Heart left ventricle (tissue), 16 donors: ENCODE measurements around the gene CD9. TPM values are rescaled to one million over a fixed set of nuclear protein-coding genes. Genes with fewer than 3 reads are reported as not detected.

ENCODE experiments used
- ATAC-seq, 4 donors: fragments of 200-7000 bp; cut with Tn5 transposase; one replicate each; pipeline ENCODE4 v1.9.1; 2020 to 2022; ENCODE audit warnings: moderate library complexity in 4 of 4, mild to moderate bottlenecking in 3 of 4, moderate number of reproducible peaks in 1 of 4
- DNase-seq, 5 donors: peaks; one replicate each; pipeline ENCODE4 v3.0.0-alpha.2; 2020
- H3K27ac ChIP-seq, 12 donors: fragments of 200-600 bp; sonication (generic) in 4 of 12; one replicate each; pipeline versions ENCODE4 v1.5.0 to v1.8.0; 2016 to 2022; ENCODE audit warnings: mild to moderate bottlenecking in 2 of 12
- H3K27me3 ChIP-seq, 9 donors: fragments of 200-600 bp; sonication (generic) in 2 of 9; one replicate each; pipeline versions ENCODE4 v1.5.1 to v1.8.0; 2016 to 2022; ENCODE audit warnings: mild to moderate bottlenecking in 3 of 9
- H3K36me3 ChIP-seq, 9 donors: fragments of 200-600 bp; sonication (generic) in 2 of 9; one replicate each; pipeline versions ENCODE4 v1.5.0 to v1.8.0; 2018 to 2022; ENCODE audit warnings: mild to moderate bottlenecking in 2 of 9
- H3K4me1 ChIP-seq, 12 donors: fragments of 200-600 bp; sonication (generic) in 4 of 12; one replicate each; pipeline versions ENCODE4 v1.5.0 to v1.8.0; 2016 to 2022; ENCODE audit warnings: mild to moderate bottlenecking in 3 of 12
- H3K4me3 ChIP-seq, 12 donors: fragments of 200-600 bp; sonication (generic) in 4 of 12; one replicate each; pipeline versions ENCODE4 v1.5.0 to v1.8.0; 2017 to 2022; ENCODE audit warnings: mild to moderate bottlenecking in 9 of 12, moderate library complexity in 4 of 12
- H3K9me3 ChIP-seq, 12 donors: fragments of 200-600 bp; sonication (generic) in 4 of 12; one replicate each; pipeline versions ENCODE4 v1.5.0 to v1.8.0; 2016 to 2022; ENCODE audit warnings: mild to moderate bottlenecking in 1 of 12
- CTCF ChIP-seq, 12 donors: fragments of 200-600 bp; sonication (generic) in 4 of 12; IDR thresholded peaks; one replicate each; pipeline versions ENCODE4 v1.5.0 to v1.8.0; 2018 to 2022; ENCODE audit warnings: antibody characterized with exemption in 12 of 12, mild to moderate bottlenecking in 5 of 12
- POLR2A ChIP-seq, 2 donors: fragments of 450-650 bp; IDR thresholded peaks; one replicate each; pipeline ENCODE4 v1.6.1; 2017; ENCODE audit warnings: antibody characterized with exemption in 2 of 2, mild to moderate bottlenecking in 2 of 2, moderate library complexity in 2 of 2
- WGBS, 4 donors: extraction: QIAGEN DNeasy Blood & Tissue Kit in 2 of 4; methylation state at CpG; one replicate each; pipeline versions ENCODE4 v1.1.5 to v1.1.7; 2013 to 2018; 5-methylcytosine and 5-hydroxymethylcytosine counted together
- intact Hi-C, 10 donors: fragments of 100-400 bp; cut with DNase I; formaldehyde crosslinking; loops; one replicate each; pipeline versions ENCODE4 v1.11.1 to v1.14.2; 2022
- polyA plus RNA-seq, 2 donors: library from polyadenylated mRNA; stranded (reverse); fragments of 200-250 nt; gene quantifications; one replicate each; pipeline ENCODE4 v1.2.3, GENCODE V29; 2013
- total RNA-seq, 9 donors: library from RNA; depleted of rRNA in 2 of 9; stranded (reverse); fragments of >200 nt in 2 of 9; fragmentation: NEBNext Ultra II Directional in 3 of 9; extraction: Animal tissue kit (Norgen Biotek cat#: 25700) in 3 of 9; gene quantifications; one replicate each; pipeline versions ENCODE4 v1.1.0 to v1.2.4, GENCODE V29; 2016 to 2023
- donor health status: ischemic (EF 13 %, LVEDD 7.1; RV severe dilation, severe dysfunction).
- donor health status: healthy with polysubstance abuse.
- donor health status: DM: no; HTN: yes; CAD: no.
- donor health status: DM: no; HTN: no; CAD: no.
- donor health status: ischemic (EF 25% LVEDD 6.9; RV normal size, moderate dysfunction).
- donor health status: ischemic (EF 25% LVEDD 5.7; RV mildly dilated, moderate dysfunction).
- donor health status: healthy.
- donor health status: DM: yes; HTN: yes; CAD: no.
- donor health status: ischemic (EF 35%, LVEDD 5.7; RV mildly dilated, moderate dysfunction).
- donor health status: nonischemic (EF 11% LVEDD 7.7; RV severe dilation, severe dysfunction).
- donor health status: DM: yes; HTN: yes; CAD: no.
- donor health status: PGD.
- donor health status: ischemic (EF 29% LVEDD 5.4; RV normal size, mild dysfunction).
- donor health status: nonischemic (EF 23%, LVEDD 6.1; RV moderate dilation, normal function).

CD9 gene
- total and polyA plus RNA-seq, 11 donors = 29.9 to 96.1 (median 56.4) TPM

- WGBS, 4 donors = 95 to 98% (median 97%) methylated on average over 6 of the region's 6 CpGs
- intact Hi-C loops = no loop called here
- Histone ChIP-seq H3K27me3 (no peaks in the 10 kb centered on the region), H3K4me3 (no peak overlapping the region), H3K27ac (no peak overlapping the region), H3K36me3 (no peaks in the 10 kb centered on the region), H3K9me3 (peaks cover 0 to 13% (median 0%) of the 10 kb centered on the region in 12 donors), H3K4me1 (no peaks in the 10 kb centered on the region)
- no peak for ATAC-seq
- no peak for DNase-seq
- TF ChIP-seq POLR2A (IDR thresholded peaks at IDR 0.05) = no peak
Measured at GRCh38 chr12:6257007-6257406, 56.8 kb downstream of the CD9 start.

DNA sequence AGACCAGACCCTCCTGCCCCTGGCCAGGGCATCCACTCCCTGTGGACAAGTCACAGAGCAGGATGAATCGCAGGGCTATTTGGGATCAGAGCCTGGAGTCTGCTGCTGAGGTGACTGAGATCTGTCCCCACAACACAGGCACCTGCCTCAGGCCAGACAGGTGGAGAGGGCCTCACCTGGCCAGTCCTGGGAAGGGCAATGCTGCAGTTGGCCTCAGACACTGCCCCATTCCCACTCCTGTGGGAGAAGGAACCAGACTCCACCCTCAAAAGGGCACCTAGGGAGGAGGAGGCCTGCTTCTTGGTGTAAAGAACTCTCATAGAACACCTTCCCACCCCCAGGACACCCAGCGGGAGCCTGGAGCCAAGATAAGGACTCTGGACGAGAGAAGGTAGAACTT is 62.0 kb downstream of the CD9 start:
- Histone ChIP-seq H3K36me3 (no peaks in the 10 kb centered on the region), H3K27me3 (no peaks in the 10 kb centered on the region), H3K4me1 (peaks cover 0 to 4% (median 0%) of the 10 kb centered on the region in 12 donors), H3K9me3 (peaks cover 0 to 13% (median 0%) of the 10 kb centered on the region in 12 donors), H3K4me3 (no peak overlapping the region), H3K27ac (no peak overlapping the region)
- DNase-seq (no peak), ATAC-seq (no peak)
- intact Hi-C loops = no loop called here
- TF ChIP-seq POLR2A (IDR thresholded peaks at IDR 0.05) (no peak), CTCF (IDR thresholded peaks at IDR 0.05) (no peak)
- 81 to 91% (median 83%) methylated on average over 2 to 3 of the region's 3 CpGs for WGBS, 4 donors

DNA sequence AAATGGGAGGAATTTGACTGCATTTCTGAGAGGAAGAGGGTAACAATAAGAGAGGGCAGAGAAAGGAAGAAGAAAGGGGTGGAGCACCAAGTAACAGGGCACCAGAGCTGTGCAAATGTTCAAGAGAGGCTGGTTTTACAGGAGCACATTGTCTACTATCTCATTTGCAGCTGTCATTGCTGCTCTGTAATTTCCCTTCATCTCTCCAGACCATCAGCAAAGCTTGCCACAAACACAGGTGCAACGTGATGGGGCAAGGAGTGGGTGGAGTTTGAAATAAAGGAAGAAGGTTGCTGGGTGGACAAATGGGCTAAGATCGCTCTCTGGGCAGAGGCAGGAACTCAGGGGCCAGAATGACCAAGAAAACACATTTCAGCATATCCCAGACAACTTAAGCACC is 62.4 kb downstream of the CD9 start:
- ATAC-seq (no peak), DNase-seq (no peak)
- no peak overlapping the region for H3K27ac ChIP-seq
- intact Hi-C loops = no loop called here
- TF ChIP-seq POLR2A (IDR thresholded peaks at IDR 0.05) (no peak), CTCF (IDR thresholded peaks at IDR 0.05) (no peak)
- H3K4me3 ChIP-seq = no peak overlapping the region
- peaks cover 0 to 4% (median 0%) of the 10 kb centered on the region in 12 donors for H3K4me1 ChIP-seq
- H3K27me3 ChIP-seq = no peaks in the 10 kb centered on the region
- H3K36me3 ChIP-seq = no peaks in the 10 kb centered on the region
- 59 to 81% (median 70%) methylated on average over 2 of the region's 2 CpGs for WGBS, 4 donors
- H3K9me3 ChIP-seq = peaks cover 0 to 12% (median 0%) of the 10 kb centered on the region in 12 donors

DNA sequence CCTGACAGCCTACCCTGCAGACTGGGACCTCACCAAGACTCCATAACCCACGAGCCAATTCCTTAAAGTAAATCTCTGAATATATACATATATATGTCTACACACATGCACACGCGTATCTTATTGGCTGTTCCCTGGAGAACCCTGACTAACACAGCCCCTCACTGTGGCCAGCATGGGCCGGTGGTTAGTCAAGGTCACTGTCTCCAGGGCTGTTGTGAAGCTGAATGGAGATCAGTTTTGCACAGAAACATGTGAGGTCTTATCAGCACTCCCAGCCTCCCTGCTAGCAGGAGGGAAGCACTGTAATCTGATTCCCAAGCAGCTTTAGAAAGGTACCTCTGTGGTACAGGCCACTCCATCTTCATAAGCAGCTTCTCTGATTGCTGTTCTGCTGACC is 63.7 kb downstream of the CD9 start:
- intact Hi-C loops = no loop called here
- 78 to 89% (median 81%) methylated on average over 4 of the region's 4 CpGs for WGBS, 4 donors
- Histone ChIP-seq H3K9me3 (no peaks in the 10 kb centered on the region), H3K4me3 (no peak overlapping the region), H3K27me3 (no peaks in the 10 kb centered on the region), H3K36me3 (no peaks in the 10 kb centered on the region), H3K27ac (no peak overlapping the region), H3K4me1 (peaks cover 0 to 4% (median 0%) of the 10 kb centered on the region in 12 donors)
- DNase-seq (no peak), ATAC-seq (peak in 1 of 4 donors; percentile 9)
- no peak for TF ChIP-seq CTCF (IDR thresholded peaks at IDR 0.05)
- TF ChIP-seq POLR2A (IDR thresholded peaks at IDR 0.05) = no peak

DNA sequence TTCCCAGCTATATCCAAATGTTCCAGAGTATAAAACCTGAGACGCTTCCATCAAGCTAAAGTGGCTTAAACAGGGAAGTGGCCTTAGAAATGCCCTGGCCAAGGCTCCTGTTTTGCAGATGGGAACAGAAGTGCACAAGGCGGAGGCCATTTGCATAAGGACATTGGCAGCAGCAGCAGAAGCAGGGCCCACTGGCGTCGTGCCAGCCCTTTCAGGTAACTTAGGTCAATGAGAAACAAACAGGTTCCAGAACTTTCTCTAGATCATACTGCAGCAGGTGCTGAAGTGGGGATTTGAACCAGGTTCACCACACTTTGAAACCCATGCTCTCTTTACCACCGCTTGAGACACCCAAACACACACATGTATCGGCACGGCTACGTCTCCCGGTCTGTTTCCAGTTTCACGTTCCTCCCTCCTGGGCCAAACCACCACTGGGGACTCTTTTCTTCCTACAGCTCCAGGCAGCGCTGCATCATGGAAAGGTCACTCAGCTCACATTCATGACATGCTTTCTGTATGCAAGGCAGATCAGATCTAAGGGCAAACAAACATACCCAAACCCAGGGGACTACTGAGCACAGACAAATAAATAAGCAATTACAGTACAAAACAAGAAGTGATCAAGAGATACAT is 64.3 kb downstream of the CD9 start:
- no peak for DNase-seq
- ATAC-seq = no peak
- Histone ChIP-seq H3K36me3 (no peaks in the 10 kb centered on the region), H3K9me3 (no peaks in the 10 kb centered on the region), H3K27ac (no peak overlapping the region), H3K4me1 (peaks cover 0 to 4% (median 0%) of the 10 kb centered on the region in 12 donors), H3K27me3 (no peaks in the 10 kb centered on the region), H3K4me3 (no peak overlapping the region)
- 82 to 91% (median 86%) methylated on average over 11 of the region's 11 CpGs for WGBS, 4 donors
- intact Hi-C loops = no loop called here
- TF ChIP-seq POLR2A (IDR thresholded peaks at IDR 0.05) (no peak), CTCF (IDR thresholded peaks at IDR 0.05) (no peak)
